Upper lobe of left lung (tissue), 6 donors: Measurements from ENCODE around the gene RHOB. TPM values are rescaled to one million over a fixed set of nuclear protein-coding genes. Genes with fewer than 3 reads are reported as not detected.

ENCODE experiments used
- ATAC-seq, 2 donors: fragments of 200-7000 bp; cut with Tn5 transposase; one replicate each; pipeline ENCODE4 v1.9.1; 2022; ENCODE audit warnings: mild to moderate bottlenecking in 2 of 2, moderate library complexity in 2 of 2; ENCODE audit not compliant: low FRiP score in 2 of 2
- DNase-seq, 2 donors: peaks; one replicate each; pipeline ENCODE4 v3.0.0-alpha.2; 2019 to 2020
- H3K27ac ChIP-seq, 4 donors: fragments of 200-600 bp; sonication (generic); one replicate each; pipeline ENCODE4 v1.5.1; 2016 to 2019
- H3K27me3 ChIP-seq, 4 donors: fragments of 200-600 bp; sonication (generic); one replicate each; pipeline ENCODE4 v1.5.1; 2017 to 2019
- H3K36me3 ChIP-seq, 4 donors: fragments of 200-600 bp; sonication (generic); one replicate each; pipeline ENCODE4 v1.5.1; 2016 to 2019
- H3K4me1 ChIP-seq, 4 donors: fragments of 200-600 bp; sonication (generic); one replicate each; pipeline ENCODE4 v1.5.1; 2018 to 2019
- H3K4me3 ChIP-seq, 4 donors: fragments of 200-600 bp; sonication (generic); one replicate each; pipeline ENCODE4 v1.5.1; 2017 to 2019; ENCODE audit warnings: mild to moderate bottlenecking in 2 of 4, moderate library complexity in 1 of 4
- H3K9me3 ChIP-seq, 4 donors: fragments of 200-600 bp; sonication (generic); one replicate each; pipeline ENCODE4 v1.5.1; 2018 to 2019
- EP300 ChIP-seq, 4 donors: sonication (generic); formaldehyde crosslinking; IDR thresholded peaks; one replicate each; pipeline ENCODE4 v1.5.1; 2017; ENCODE audit warnings: antibody characterized with exemption in 4 of 4, control low read depth in 2 of 4
- POLR2A ChIP-seq, 4 donors: fragments of 450-650 bp; IDR thresholded peaks; one replicate each; pipeline ENCODE4 v1.5.1; 2016 to 2017; ENCODE audit warnings: antibody characterized with exemption in 4 of 4, mild to moderate bottlenecking in 2 of 4
- POLR2AphosphoS5 ChIP-seq, 2 donors: sonication (generic); formaldehyde crosslinking; IDR thresholded peaks; one replicate each; pipeline ENCODE4 v1.5.1; 2017; ENCODE audit warnings: antibody characterized with exemption in 2 of 2
- WGBS, 2 donors: methylation state at CpG; one replicate each; pipeline ENCODE4 v1.1.5; 2017 to 2018; 5-methylcytosine and 5-hydroxymethylcytosine counted together
- total RNA-seq, 6 donors: library from RNA; depleted of rRNA in 4 of 6; stranded (reverse); fragments of >200 nt in 4 of 6; gene quantifications; one replicate each; pipeline versions ENCODE4 v1.1.0 to v1.2.1, GENCODE V29; 2016 to 2021
- TF ChIP-seq, protein P1 (sequence below), 6 experiments: fragments of 450-650 bp in 4 of 6; fragments of 200-600 bp in 2 of 6; sonication (generic) in 2 of 6; IDR thresholded peaks; one replicate each; pipeline ENCODE4 v1.5.1; 2016 to 2019; ENCODE audit warnings: antibody characterized with exemption in 6 of 6
- donor health status: DM: no; HTN: no; CAD: no; lungs with moderate emphysema.
- donor health status: DM: no; HTN: yes; CAD: no; lungs with severe emphysema.

The RHOB gene
- total RNA-seq, 6 donors from 2014 or later, result 193 to 583 (median 336) TPM

GRCh38 chr2:20444993-20445910 lies 1.6 kb upstream of the RHOB start:
- peak in 1 of 2 donors; percentile 20 for DNase-seq
- ATAC-seq, result no peak
- peak overlapping the region; percentile 28 to 72 (median 62) for H3K27ac ChIP-seq
- H3K27me3 ChIP-seq, result peaks cover 0 to 4% (median 0%) of the 10 kb centered on the region in 4 donors
- WGBS, 2 donors, result 80 to 82% methylated on average over 24 of the region's 24 CpGs
- peak overlapping the region in 1 of 4 donors; percentile 2 for H3K4me3 ChIP-seq
- no peak for TF ChIP-seq EP300 (IDR thresholded peaks at IDR 0.05)
- no peak for TF ChIP-seq POLR2AphosphoS5 (IDR thresholded peaks at IDR 0.05)
- no peak for TF ChIP-seq POLR2A (IDR thresholded peaks at IDR 0.05)
- TF ChIP-seq, protein P1, sequence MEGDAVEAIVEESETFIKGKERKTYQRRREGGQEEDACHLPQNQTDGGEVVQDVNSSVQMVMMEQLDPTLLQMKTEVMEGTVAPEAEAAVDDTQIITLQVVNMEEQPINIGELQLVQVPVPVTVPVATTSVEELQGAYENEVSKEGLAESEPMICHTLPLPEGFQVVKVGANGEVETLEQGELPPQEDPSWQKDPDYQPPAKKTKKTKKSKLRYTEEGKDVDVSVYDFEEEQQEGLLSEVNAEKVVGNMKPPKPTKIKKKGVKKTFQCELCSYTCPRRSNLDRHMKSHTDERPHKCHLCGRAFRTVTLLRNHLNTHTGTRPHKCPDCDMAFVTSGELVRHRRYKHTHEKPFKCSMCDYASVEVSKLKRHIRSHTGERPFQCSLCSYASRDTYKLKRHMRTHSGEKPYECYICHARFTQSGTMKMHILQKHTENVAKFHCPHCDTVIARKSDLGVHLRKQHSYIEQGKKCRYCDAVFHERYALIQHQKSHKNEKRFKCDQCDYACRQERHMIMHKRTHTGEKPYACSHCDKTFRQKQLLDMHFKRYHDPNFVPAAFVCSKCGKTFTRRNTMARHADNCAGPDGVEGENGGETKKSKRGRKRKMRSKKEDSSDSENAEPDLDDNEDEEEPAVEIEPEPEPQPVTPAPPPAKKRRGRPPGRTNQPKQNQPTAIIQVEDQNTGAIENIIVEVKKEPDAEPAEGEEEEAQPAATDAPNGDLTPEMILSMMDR (IDR thresholded peaks at IDR 0.05), result no peak
- peaks cover 0 to 25% (median 6%) of the 10 kb centered on the region in 4 donors for H3K36me3 ChIP-seq
- no peaks in the 10 kb centered on the region for H3K9me3 ChIP-seq
- H3K4me1 ChIP-seq, result peaks cover 27 to 47% (median 34%) of the 10 kb centered on the region in 4 donors

DNA sequence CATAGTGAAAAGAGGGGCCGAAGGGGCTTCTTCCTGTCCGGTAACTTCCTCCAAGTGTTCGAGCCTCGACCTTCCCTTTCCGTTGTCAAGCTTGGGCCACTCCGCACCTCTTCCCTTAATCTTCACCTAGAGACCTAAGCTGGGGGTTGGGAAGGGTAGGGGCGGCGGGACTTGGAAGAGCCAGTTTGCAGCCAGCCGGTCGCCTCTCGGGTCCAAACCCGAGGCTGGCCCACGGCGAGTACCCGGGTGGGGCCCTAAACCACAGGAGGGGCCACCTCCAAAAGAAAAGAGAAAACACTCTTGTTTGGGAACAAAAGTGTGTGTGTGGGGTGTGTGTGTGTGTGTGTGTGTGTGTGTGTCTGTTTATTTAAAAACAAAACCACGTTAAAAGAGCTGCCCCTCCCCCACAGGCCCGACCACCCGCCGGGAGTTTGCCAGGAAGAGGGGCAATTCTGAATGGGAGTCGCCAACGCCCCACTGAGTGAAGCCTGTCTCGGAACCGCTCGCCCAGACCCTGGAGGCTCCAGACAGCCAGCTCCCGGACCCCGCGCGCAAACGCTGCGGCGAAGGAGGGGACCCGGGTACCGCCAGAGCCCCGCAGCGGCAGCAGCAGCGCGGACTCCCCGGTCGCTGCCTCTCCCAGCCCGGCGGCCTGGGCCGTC lies 488 bp upstream of the RHOB start:
- ATAC-seq (no peak), DNase-seq (peak in 1 of 2 donors; percentile 48)
- no peak for TF ChIP-seq POLR2A (IDR thresholded peaks at IDR 0.05)
- TF ChIP-seq EP300 (IDR thresholded peaks at IDR 0.05), result no peak
- TF ChIP-seq POLR2AphosphoS5 (IDR thresholded peaks at IDR 0.05), result no peak
- TF ChIP-seq, protein P1 (IDR thresholded peaks at IDR 0.05), result no peak
- Histone ChIP-seq H3K9me3 (no peaks in the 10 kb centered on the region), H3K27ac (peak overlapping the region; percentile 97 to 99 (median 98)), H3K4me3 (peak overlapping the region; percentile 42 to 96 (median 73)), H3K4me1 (peaks cover 29 to 55% (median 45%) of the 10 kb centered on the region in 4 donors), H3K27me3 (peaks cover 0 to 4% (median 0%) of the 10 kb centered on the region in 4 donors), H3K36me3 (peaks cover 0 to 25% (median 6%) of the 10 kb centered on the region in 4 donors)
- WGBS, 2 donors, result 7 to 11% methylated on average over 21 of the region's 42 CpGs

DNA sequence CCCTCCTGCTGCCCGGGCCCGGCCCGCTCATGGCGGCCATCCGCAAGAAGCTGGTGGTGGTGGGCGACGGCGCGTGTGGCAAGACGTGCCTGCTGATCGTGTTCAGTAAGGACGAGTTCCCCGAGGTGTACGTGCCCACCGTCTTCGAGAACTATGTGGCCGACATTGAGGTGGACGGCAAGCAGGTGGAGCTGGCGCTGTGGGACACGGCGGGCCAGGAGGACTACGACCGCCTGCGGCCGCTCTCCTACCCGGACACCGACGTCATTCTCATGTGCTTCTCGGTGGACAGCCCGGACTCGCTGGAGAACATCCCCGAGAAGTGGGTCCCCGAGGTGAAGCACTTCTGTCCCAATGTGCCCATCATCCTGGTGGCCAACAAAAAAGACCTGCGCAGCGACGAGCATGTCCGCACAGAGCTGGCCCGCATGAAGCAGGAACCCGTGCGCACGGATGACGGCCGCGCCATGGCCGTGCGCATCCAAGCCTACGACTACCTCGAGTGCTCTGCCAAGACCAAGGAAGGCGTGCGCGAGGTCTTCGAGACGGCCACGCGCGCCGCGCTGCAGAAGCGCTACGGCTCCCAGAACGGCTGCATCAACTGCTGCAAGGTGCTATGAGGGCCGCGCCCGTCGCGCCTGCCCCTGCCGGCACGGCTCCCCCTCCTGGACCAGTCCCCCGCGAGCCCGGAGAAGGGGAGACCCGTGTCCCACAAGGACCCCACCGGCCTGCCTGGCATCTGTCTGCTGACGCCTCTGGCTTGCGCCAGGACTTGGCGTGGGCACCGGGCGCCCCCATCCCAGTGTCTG lies 767 bp downstream of the RHOB start:
- Histone ChIP-seq H3K4me3 (peak overlapping the region; percentile 69 to 96 (median 81)), H3K9me3 (no peaks in the 10 kb centered on the region), H3K27ac (peak overlapping the region; percentile 97 to 99 (median 98)), H3K4me1 (peaks cover 29 to 60% (median 47%) of the 10 kb centered on the region in 4 donors), H3K27me3 (peaks cover 0 to 4% (median 0%) of the 10 kb centered on the region in 4 donors), H3K36me3 (peaks cover 0 to 25% (median 6%) of the 10 kb centered on the region in 4 donors)
- 7 to 25% methylated on average over 9 to 35 of the region's 78 CpGs for WGBS, 2 donors
- DNase-seq (peak; percentile 53 to 91), ATAC-seq (peak; percentile 0 to 18)
- peak; percentile 52 to 71 for TF ChIP-seq POLR2AphosphoS5 (IDR thresholded peaks at IDR 0.05)
- peak in 1 of 4 donors; percentile 7 for TF ChIP-seq EP300 (IDR thresholded peaks at IDR 0.05)
- TF ChIP-seq, protein P1 (IDR thresholded peaks at IDR 0.05), result peak in 1 of 6 experiments; percentile 3
- TF ChIP-seq POLR2A (IDR thresholded peaks at IDR 0.05), result peak in 2 of 4 donors; percentile 17 to 36

GRCh38 chr2:20448246-20448976 lies 1.5 kb downstream of the RHOB start:
- Histone ChIP-seq H3K27ac (peak overlapping the region; percentile 97 to 99 (median 98)), H3K9me3 (no peaks in the 10 kb centered on the region), H3K27me3 (peaks cover 0 to 4% (median 0%) of the 10 kb centered on the region in 4 donors), H3K36me3 (peaks cover 0 to 25% (median 6%) of the 10 kb centered on the region in 4 donors), H3K4me1 (peaks cover 23 to 59% (median 43%) of the 10 kb centered on the region in 4 donors), H3K4me3 (peak overlapping the region; percentile 69 to 96 (median 81))
- DNase-seq (peak; percentile 18 to 81), ATAC-seq (peak in 1 of 2 donors; percentile 0)
- WGBS, 2 donors, result 37% methylated on average over 17 to 26 of the region's 26 CpGs
- TF ChIP-seq, protein P1 (IDR thresholded peaks at IDR 0.05), result no peak
- TF ChIP-seq POLR2AphosphoS5 (IDR thresholded peaks at IDR 0.05), result peak; percentile 33 to 43
- peak in 1 of 4 donors; percentile 34 for TF ChIP-seq POLR2A (IDR thresholded peaks at IDR 0.05)
- TF ChIP-seq EP300 (IDR thresholded peaks at IDR 0.05), result no peak
